Measurements from ENCODE around the gene MFNG. TPM values are rescaled to one million over a fixed set of nuclear protein-coding genes. Genes with fewer than 3 reads are reported as not detected.

Gene MFNG
- total RNA-seq, 3 donors from 2014 or later, result 9.4 to 20.6 (median 17.8) TPM

- intact Hi-C loops (cut with DNase I; ENCODE audit: low total_unique reads), result no loop called here
- peaks cover 0 to 32% of the 10 kb centered on the region in 2 donors for H3K27me3 ChIP-seq
- no peaks in the 10 kb centered on the region for H3K36me3 ChIP-seq
Measured at GRCh38 chr22:37453696-37454095, 32.5 kb downstream of the MFNG start.

GRCh38 chr22:37451218-37451617 is 35.0 kb downstream of the MFNG start:
- intact Hi-C loops (cut with DNase I; ENCODE audit: low total_unique reads), result no loop called here
- DNase-seq (ENCODE audit: low spot score in 2 of 2), result no peak

More at GRCh38 chr22:37453696-37454095, 32.5 kb downstream of the MFNG start:
- DNase-seq (ENCODE audit: low spot score in 2 of 2), result no peak
- Histone ChIP-seq H3K4me1 (no peaks in the 10 kb centered on the region), H3K4me3 (no peak overlapping the region), H3K27ac (no peak overlapping the region), H3K9me3 (no peaks in the 10 kb centered on the region)
- TF ChIP-seq CTCF (IDR thresholded peaks at IDR 0.05) (no peak), POLR2AphosphoS5 (IDR thresholded peaks at IDR 0.05) (no peak), POLR2A (IDR thresholded peaks at IDR 0.05) (no peak)

GRCh38 chr22:37449331-37450001 is 36.7 kb downstream of the MFNG start:
- intact Hi-C loops (cut with DNase I; ENCODE audit: low total_unique reads), result no loop called here
- Histone ChIP-seq H3K27ac (no peak overlapping the region), H3K4me1 (no peaks in the 10 kb centered on the region), H3K4me3 (no peak overlapping the region), H3K36me3 (no peaks in the 10 kb centered on the region), H3K9me3 (no peaks in the 10 kb centered on the region), H3K27me3 (peaks cover 0 to 13% of the 10 kb centered on the region in 2 donors)
- no peak for DNase-seq (ENCODE audit: low spot score in 2 of 2)
- TF ChIP-seq POLR2AphosphoS5 (IDR thresholded peaks at IDR 0.05) (no peak), POLR2A (IDR thresholded peaks at IDR 0.05) (no peak), CTCF (IDR thresholded peaks at IDR 0.05) (no peak)

More at GRCh38 chr22:37451218-37451617, 35.0 kb downstream of the MFNG start:
- no peaks in the 10 kb centered on the region for H3K9me3 ChIP-seq
- no peak for TF ChIP-seq POLR2A (IDR thresholded peaks at IDR 0.05)
- TF ChIP-seq CTCF (IDR thresholded peaks at IDR 0.05), result no peak
- TF ChIP-seq POLR2AphosphoS5 (IDR thresholded peaks at IDR 0.05), result no peak
- no peaks in the 10 kb centered on the region for H3K36me3 ChIP-seq
- no peak overlapping the region for H3K4me3 ChIP-seq
- no peak overlapping the region for H3K27ac ChIP-seq
- no peaks in the 10 kb centered on the region for H3K4me1 ChIP-seq
- H3K27me3 ChIP-seq, result peaks cover 0 to 22% of the 10 kb centered on the region in 2 donors

GRCh38 chr22:37448516-37449127 is 37.6 kb downstream of the MFNG start:
- no peaks in the 10 kb centered on the region for H3K36me3 ChIP-seq
- H3K27ac ChIP-seq, result no peak overlapping the region
- TF ChIP-seq CTCF (IDR thresholded peaks at IDR 0.05), result no peak
- TF ChIP-seq POLR2AphosphoS5 (IDR thresholded peaks at IDR 0.05), result no peak
- peaks cover 0 to 11% of the 10 kb centered on the region in 2 donors for H3K27me3 ChIP-seq
- intact Hi-C loops (cut with DNase I; ENCODE audit: low total_unique reads), result no loop called here
- no peak for DNase-seq (ENCODE audit: low spot score in 2 of 2)
- no peaks in the 10 kb centered on the region for H3K9me3 ChIP-seq
- H3K4me1 ChIP-seq, result no peaks in the 10 kb centered on the region
- H3K4me3 ChIP-seq, result no peak overlapping the region

DNA sequence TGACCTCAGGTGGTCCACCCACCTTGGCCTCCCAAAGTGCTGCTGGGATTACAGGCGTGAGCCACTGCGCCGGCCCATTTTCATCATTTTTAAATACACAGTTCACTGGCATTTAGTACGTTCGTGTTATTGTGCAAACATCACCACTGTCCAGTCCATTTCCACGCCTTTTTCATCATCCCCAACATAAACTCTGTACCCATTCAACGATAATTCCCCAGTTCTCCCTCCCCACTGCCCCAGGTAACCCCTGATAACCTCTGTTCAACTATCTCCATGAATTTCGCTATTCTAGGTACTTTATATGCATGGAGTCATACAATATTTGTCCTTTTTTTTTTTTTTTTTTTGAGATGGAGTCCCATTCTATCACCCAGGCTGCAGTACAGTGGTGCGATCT is 40.7 kb downstream of the MFNG start:
- intact Hi-C loops (cut with DNase I; ENCODE audit: low total_unique reads), result no loop called here
- TF ChIP-seq CTCF (IDR thresholded peaks at IDR 0.05) (no peak), POLR2AphosphoS5 (IDR thresholded peaks at IDR 0.05) (no peak), POLR2A (IDR thresholded peaks at IDR 0.05) (no peak)
- Histone ChIP-seq H3K9me3 (peaks cover 0 to 7% of the 10 kb centered on the region in 2 donors), H3K27me3 (peaks cover 0 to 23% of the 10 kb centered on the region in 2 donors), H3K27ac (no peak overlapping the region), H3K4me1 (no peaks in the 10 kb centered on the region), H3K36me3 (no peaks in the 10 kb centered on the region), H3K4me3 (no peak overlapping the region)
- DNase-seq (ENCODE audit: low spot score in 2 of 2), result no peak
